Astrocyte (in vitro differentiated cells and primary cell): ENCODE data around the gene AMBN.

Source experiments
- EZH2 ChIP-seq: IDR thresholded peaks from 2 replicates; pipeline ENCODE4 v1.6.1; 2012; ENCODE audit warnings: mild to moderate bottlenecking, low read length, inconsistent platforms; ENCODE audit not compliant: insufficient read depth
- TF ChIP-seq, protein P1 (sequence below): IDR thresholded peaks from 2 replicates; pipeline ENCODE4 v1.5.1; 2011; ENCODE audit warnings: low read depth, mild to moderate bottlenecking, inconsistent platforms, low read length, moderate library complexity; ENCODE audit not compliant: insufficient read depth

DNA sequence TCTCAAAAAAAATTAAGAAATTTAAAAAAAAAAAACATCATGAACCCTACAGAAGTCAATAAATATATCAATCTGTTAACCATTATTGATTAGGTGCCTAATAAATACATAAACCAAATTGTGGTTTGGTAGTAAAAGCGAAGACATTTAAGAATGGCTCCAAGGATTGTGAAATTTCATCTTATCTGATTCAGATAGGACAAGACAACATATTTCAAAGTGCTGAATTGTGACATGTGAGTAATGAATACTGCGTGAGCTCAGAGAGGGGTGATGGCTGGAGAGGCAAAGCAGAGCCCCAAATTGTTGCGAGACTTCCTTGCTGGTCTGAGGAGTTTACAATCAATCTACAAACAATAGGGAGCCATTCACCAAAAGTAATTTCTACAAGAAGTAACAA is 8.2 kb downstream of the AMBN start:
- TF ChIP-seq, protein P1, sequence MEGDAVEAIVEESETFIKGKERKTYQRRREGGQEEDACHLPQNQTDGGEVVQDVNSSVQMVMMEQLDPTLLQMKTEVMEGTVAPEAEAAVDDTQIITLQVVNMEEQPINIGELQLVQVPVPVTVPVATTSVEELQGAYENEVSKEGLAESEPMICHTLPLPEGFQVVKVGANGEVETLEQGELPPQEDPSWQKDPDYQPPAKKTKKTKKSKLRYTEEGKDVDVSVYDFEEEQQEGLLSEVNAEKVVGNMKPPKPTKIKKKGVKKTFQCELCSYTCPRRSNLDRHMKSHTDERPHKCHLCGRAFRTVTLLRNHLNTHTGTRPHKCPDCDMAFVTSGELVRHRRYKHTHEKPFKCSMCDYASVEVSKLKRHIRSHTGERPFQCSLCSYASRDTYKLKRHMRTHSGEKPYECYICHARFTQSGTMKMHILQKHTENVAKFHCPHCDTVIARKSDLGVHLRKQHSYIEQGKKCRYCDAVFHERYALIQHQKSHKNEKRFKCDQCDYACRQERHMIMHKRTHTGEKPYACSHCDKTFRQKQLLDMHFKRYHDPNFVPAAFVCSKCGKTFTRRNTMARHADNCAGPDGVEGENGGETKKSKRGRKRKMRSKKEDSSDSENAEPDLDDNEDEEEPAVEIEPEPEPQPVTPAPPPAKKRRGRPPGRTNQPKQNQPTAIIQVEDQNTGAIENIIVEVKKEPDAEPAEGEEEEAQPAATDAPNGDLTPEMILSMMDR, result no peak
- TF ChIP-seq EZH2, result no peak
